H1 (cell line): Measurements from ENCODE around the gene MCAT. TPM values are rescaled to one million over a fixed set of nuclear protein-coding genes. Genes with fewer than 3 reads are reported as not detected.

Experiments
- CTCF ChIA-PET: fragments of 300-600 bp; sonication (Branson Sonifier 250); formaldehyde crosslinking; loops from one replicate; lab custom pipeline; 2021; ENCODE audit not compliant: partially characterized antibody; lab: Charles Lee
- POLR2A ChIA-PET: fragments of 300-600 bp; sonication (Branson Sonifier 250); formaldehyde crosslinking; loops from one replicate; lab custom pipeline; 2021; ENCODE audit warnings: inconsistent platforms; ENCODE audit not compliant: partially characterized antibody; lab: Charles Lee
- DNase-seq, 2 experiments: peaks; one replicate each; pipeline versions ENCODE4 v3.0.0 to v3.0.0-alpha.2; 2010 to 2022; ENCODE audit warnings: low spot score in 2 of 2, low read depth in 1 of 2, mixed read lengths in 1 of 2
- FAIRE-seq: peaks from 2 replicates; lab custom pipeline; 2011; peaks lifted over from hg19 to GRCh38; lab: Jason Lieb, UNC
- H2AFZ ChIP-seq: 2 replicates; pipeline ENCODE4 v1.8.1; 2012; ENCODE audit warnings: low read length, inconsistent platforms
- H2AK5ac ChIP-seq: 2 replicates; pipeline ENCODE4 v1.6.1; 2013; ENCODE audit warnings: low read depth, low read length
- H2BK120ac ChIP-seq: replicated peaks from 2 replicates; pipeline ENCODE3; 2013; ENCODE audit warnings: low read depth, low read length, inconsistent platforms
- H2BK12ac ChIP-seq: 2 replicates; pipeline ENCODE4 v1.6.1; 2013; ENCODE audit warnings: low read depth, low read length
- H2BK15ac ChIP-seq: 2 replicates; pipeline ENCODE4 v1.6.1; 2013; ENCODE audit warnings: low read length
- H2BK20ac ChIP-seq: 2 replicates; pipeline ENCODE4 v1.6.1; 2013; ENCODE audit warnings: low read length
- H2BK5ac ChIP-seq: 2 replicates; pipeline ENCODE4 v1.6.1; 2013; ENCODE audit warnings: low read depth, low read length
- H3K14ac ChIP-seq: 2 replicates; pipeline ENCODE4 v1.6.1; 2013; ENCODE audit warnings: inconsistent platforms; ENCODE audit not compliant: insufficient read length
- H3K18ac ChIP-seq: 2 replicates; pipeline ENCODE4 v1.6.1; 2013; ENCODE audit warnings: low read length; ENCODE audit errors: extremely low read depth
- H3K23ac ChIP-seq: 2 replicates; pipeline ENCODE4 v1.6.1; 2013; ENCODE audit warnings: inconsistent platforms; ENCODE audit not compliant: insufficient read length
- H3K23me2 ChIP-seq: 2 replicates; pipeline ENCODE4 v1.6.1; 2013; ENCODE audit warnings: low read depth, low read length
- H3K27ac ChIP-seq: 2 replicates; pipeline ENCODE4 v1.6.1; 2011; ENCODE audit warnings: low read depth, low read length, inconsistent platforms
- H3K27me3 ChIP-seq, 4 experiments: replicated peaks in 1 of 4; 1 replicate in 1 of 4; 2 replicates in 3 of 4; pipeline versions ENCODE4 v1.6.1 to v1.8.1; 2011 to 2013; ENCODE audit warnings: low read length in 3 of 4, mild to moderate bottlenecking in 3 of 4, inconsistent platforms in 2 of 4, mixed read lengths in 2 of 4, moderate library complexity in 1 of 4; ENCODE audit not compliant: control insufficient read depth in 3 of 4, insufficient read depth in 3 of 4; ENCODE audit errors: extremely low read depth in 1 of 4
- H3K36me3 ChIP-seq, 4 experiments: 2 replicates each; pipeline versions ENCODE4 v1.6.1 to v1.8.1; 2011 to 2013; ENCODE audit warnings: mild to moderate bottlenecking in 4 of 4, low read length in 3 of 4, moderate library complexity in 2 of 4, control low read depth in 1 of 4, inconsistent platforms in 1 of 4; ENCODE audit not compliant: insufficient read depth in 4 of 4, control insufficient read depth in 2 of 4
- H3K4ac ChIP-seq: replicated peaks from 2 replicates; pipeline ENCODE3; 2013; ENCODE audit warnings: low read length, low read depth, mixed read lengths, inconsistent platforms; ENCODE audit not compliant: insufficient read length
- H3K4me1 ChIP-seq, 4 experiments: replicated peaks in 1 of 4; 1 replicate in 1 of 4; 2 replicates in 3 of 4; pipeline versions ENCODE4 v1.6.1 to v1.8.1; 2011 to 2013; ENCODE audit warnings: low read length in 3 of 4, inconsistent platforms in 2 of 4, mixed read lengths in 1 of 4; ENCODE audit not compliant: insufficient read depth in 4 of 4, control insufficient read depth in 3 of 4
- H3K4me2 ChIP-seq, 2 experiments: 2 replicates each; pipeline versions ENCODE4 v1.6.1 to v1.8.1; 2011 to 2013; ENCODE audit warnings: low read depth in 2 of 2, low read length in 2 of 2, control low read depth in 1 of 2, inconsistent platforms in 1 of 2, mild to moderate bottlenecking in 1 of 2; ENCODE audit not compliant: insufficient read depth in 1 of 2
- H3K4me3 ChIP-seq, 4 experiments: fragments of 200-600, 300-600 bp in 1 of 4; sonication (generic), shearing (Covaris generic), sonication (Bioruptor Twin) in 1 of 4; 2 replicates each; pipeline versions ENCODE4 v1.5.1 to v1.8.1; 2011 to 2016; ENCODE audit warnings: low read length in 4 of 4, low read depth in 3 of 4, control low read depth in 2 of 4, inconsistent platforms in 2 of 4, mild to moderate bottlenecking in 2 of 4, mixed read lengths in 1 of 4, moderate library complexity in 1 of 4; ENCODE audit not compliant: insufficient read depth in 2 of 4; ENCODE audit errors: extremely low read depth in 1 of 4
- H3K56ac ChIP-seq: replicated peaks from 2 replicates; pipeline ENCODE3; 2013; ENCODE audit warnings: low read depth, mild to moderate bottlenecking, mixed read lengths, low read length, inconsistent platforms; ENCODE audit not compliant: insufficient read length
- H3K79me1 ChIP-seq: 2 replicates; pipeline ENCODE4 v1.6.1; 2013; ENCODE audit warnings: low read depth, low read length, control low read depth
- H3K79me2 ChIP-seq, 2 experiments: 2 replicates each; pipeline versions ENCODE4 v1.6.1 to v1.8.1; 2012 to 2013; ENCODE audit warnings: low read length in 2 of 2, mild to moderate bottlenecking in 2 of 2, inconsistent platforms in 1 of 2; ENCODE audit not compliant: insufficient read depth in 2 of 2, control insufficient read depth in 1 of 2
- H3K9ac ChIP-seq, 4 experiments: replicated peaks in 1 of 4; 1 replicate in 1 of 4; 2 replicates in 3 of 4; pipeline versions ENCODE4 v1.6.1 to v1.8.1; 2011 to 2013; ENCODE audit warnings: low read depth in 3 of 4, low read length in 3 of 4, control low read depth in 2 of 4, mild to moderate bottlenecking in 2 of 4, moderate library complexity in 2 of 4, inconsistent platforms in 1 of 4; ENCODE audit errors: extremely low read depth in 1 of 4
- H3K9me3 ChIP-seq, 2 experiments: 2 replicates each; pipeline versions ENCODE4 v1.6.1 to v1.8.1; 2012 to 2013; ENCODE audit warnings: mild to moderate bottlenecking in 2 of 2, moderate library complexity in 2 of 2, control low read depth in 1 of 2, inconsistent platforms in 1 of 2, low read depth in 1 of 2, low read length in 1 of 2, mixed read lengths in 1 of 2; ENCODE audit not compliant: insufficient read depth in 2 of 2
- H4K20me1 ChIP-seq, 2 experiments: replicated peaks in 1 of 2; 2 replicates each; pipeline versions ENCODE3 to v1.8.1; 2011 to 2013; ENCODE audit warnings: inconsistent platforms in 2 of 2, low read length in 2 of 2, mild to moderate bottlenecking in 1 of 2; ENCODE audit not compliant: insufficient read depth in 2 of 2, control insufficient read depth in 1 of 2
- H4K5ac ChIP-seq: 2 replicates; pipeline ENCODE4 v1.6.1; 2013; ENCODE audit warnings: low read length, low read depth, mixed read lengths, inconsistent platforms; ENCODE audit not compliant: insufficient read length
- H4K8ac ChIP-seq: 2 replicates; pipeline ENCODE4 v1.8.0; 2013; ENCODE audit warnings: mild to moderate bottlenecking, moderate library complexity, low read length, inconsistent platforms; ENCODE audit not compliant: insufficient read depth; ENCODE audit errors: extremely low read depth
- H4K91ac ChIP-seq: replicated peaks from 2 replicates; pipeline ENCODE3; 2013; ENCODE audit warnings: low read length, mixed read lengths, inconsistent platforms; ENCODE audit not compliant: insufficient read length
- BACH1 ChIP-seq: IDR thresholded peaks from 2 replicates; pipeline ENCODE4 v1.6.1; 2012; ENCODE audit warnings: low read length, improper control_type of control experiment
- E2F6 ChIP-seq: IDR thresholded peaks from 2 replicates; pipeline ENCODE4 v1.6.1; 2012; ENCODE audit warnings: inconsistent platforms
- EZH2 ChIP-seq: fragments of 200-600 bp; sonication (generic); IDR thresholded peaks from 2 replicates; pipeline ENCODE4 v1.7.1; 2012; ENCODE audit warnings: low read depth, mild to moderate bottlenecking, moderate library complexity, low read length, inconsistent platforms; ENCODE audit not compliant: severe bottlenecking
- POLR2AphosphoS5 ChIP-seq: IDR thresholded peaks from 2 replicates; pipeline ENCODE4 v1.6.1; 2011; ENCODE audit warnings: low read depth, low read length
- RBBP5 ChIP-seq: IDR thresholded peaks from 2 replicates; pipeline ENCODE4 v1.7.1; 2012; ENCODE audit warnings: low read depth, mild to moderate bottlenecking, inconsistent platforms, low read length, moderate library complexity, borderline replicate concordance
- RFX5 ChIP-seq: IDR thresholded peaks from 2 replicates; pipeline ENCODE4 v1.6.1; 2011; ENCODE audit warnings: low read depth, low read length, improper control_type of control experiment, borderline replicate concordance
- RNF2 ChIP-seq: fragments of 200-900, 300-1000 bp; sonication (generic); IDR thresholded peaks from 2 replicates; pipeline ENCODE4 v1.7.1; 2016; ENCODE audit warnings: borderline replicate concordance, low read depth, mild to moderate bottlenecking, antibody characterized with exemption, low read length; ENCODE audit not compliant: poor library complexity, severe bottlenecking; ENCODE audit errors: missing control alignments
- RXRA ChIP-seq: IDR thresholded peaks from 2 replicates; pipeline ENCODE4 v1.6.1; 2011; ENCODE audit warnings: low read depth, mild to moderate bottlenecking, low read length, moderate library complexity; ENCODE audit not compliant: insufficient read depth
- SP4 ChIP-seq: IDR thresholded peaks from 2 replicates; pipeline ENCODE4 v1.6.1; 2012; ENCODE audit warnings: low read length, inconsistent platforms
- WGBS, 2 experiments: shearing (Covaris generic) in 1 of 2; methylation state at CpG; one replicate each; pipeline versions ENCODE4 v1.1.6 to v1.1.7; 2013 to 2015; ENCODE audit warnings: low lambda C conversion rate in 2 of 2, mixed read lengths in 2 of 2, inconsistent platforms in 1 of 2, low coverage in 1 of 2, missing lambda C conversion rate in 1 of 2; ENCODE audit not compliant: insufficient replicate concordance in 2 of 2, insufficient coverage in 1 of 2, insufficient read length in 1 of 2; ENCODE audit errors: extremely low coverage in 1 of 2, missing lambda C conversion rate in 1 of 2; 5-methylcytosine and 5-hydroxymethylcytosine counted together
- polyA plus RNA-seq, 7 experiments: library from polyadenylated mRNA; depleted of rRNA in 3 of 7; stranded (reverse) in 5 of 7; unstranded in 2 of 7; fragments of >200 nt in 5 of 7; fragments of 200-250 nt in 2 of 7; gene quantifications; 1 replicate in 5 of 7; 2 replicates in 1 of 7; 4 replicates in 1 of 7; pipeline versions ENCODE4 v1.2.1 to v1.2.3, GENCODE V29; 2011 to 2013; ENCODE audit warnings: missing spikeins in 2 of 7, mixed read lengths in 2 of 7
- total RNA-seq: library from RNA; stranded (reverse); fragmentation: NEBNext Ultra II Directional; extraction: Animal tissue kit (Norgen Biotek cat#: 25700); gene quantifications from 2 replicates; pipeline ENCODE4 v1.2.1, GENCODE V29; 2021

MCAT gene
- total and polyA plus RNA-seq, 2 of the 8 experiments (the other 6 are each of a cell fraction or from before 2014, with no cell fraction given), result 15.8 to 17.4 TPM

GRCh38 chr22:43092085-43092484 is 51.1 kb downstream of the MCAT start:
- no peak overlapping the region for H4K91ac ChIP-seq
- no peak overlapping the region for H2BK5ac ChIP-seq
- peaks cover 8% of the 10 kb centered on the region for H3K23me2 ChIP-seq
- no peak overlapping the region for H3K4ac ChIP-seq
- no peak overlapping the region for H2BK12ac ChIP-seq
- H2BK20ac ChIP-seq, result no peak overlapping the region
- peaks cover 0 to 2% of the 10 kb centered on the region in 2 experiments for H4K20me1 ChIP-seq
- no peak overlapping the region for H4K8ac ChIP-seq
- H3K4me1 ChIP-seq, result no peaks in the 10 kb centered on the region
- H3K14ac ChIP-seq, result no peak overlapping the region
- no peak overlapping the region for H3K27ac ChIP-seq
- no peak overlapping the region for H2AFZ ChIP-seq
- H2BK120ac ChIP-seq, result no peak overlapping the region
- no peak overlapping the region for H3K4me3 ChIP-seq
- no peaks in the 10 kb centered on the region; a peak in 1 of 4 replicates for H3K9me3 ChIP-seq
- H4K5ac ChIP-seq, result no peak overlapping the region
- H3K56ac ChIP-seq, result no peak overlapping the region
- H3K27me3 ChIP-seq, result no peaks in the 10 kb centered on the region
- DNase-seq (no peak), FAIRE-seq (no peak)
- TF ChIP-seq RNF2 (no peak), BACH1 (no peak), RXRA (no peak), RBBP5 (no peak), SP4 (no peak), RFX5 (no peak), E2F6 (no peak), POLR2AphosphoS5 (no peak), EZH2 (no peak)
- 77% methylated on average over 6 of the region's 9 CpGs; no CpG with 5 or more reads in 1 of the 2 experiments for WGBS, 2 experiments
- H3K9ac ChIP-seq, result no peak overlapping the region
- ChIA-PET CTCF (interaction anchor here (0.7 to 1.8 kb wide), 4 partner anchors 9 to 39 kb away, joined by 3 to 6 read pairs (median 4); no protein-coding TSS in a partner anchor), POLR2A (interaction anchor here (0.6 kb wide), 1 partner anchor 26 kb away, joined by 5 read pairs; no protein-coding TSS in a partner anchor)
- no peaks in the 10 kb centered on the region for H3K79me1 ChIP-seq
- H2AK5ac ChIP-seq, result no peak overlapping the region
- H3K79me2 ChIP-seq, result no peaks in the 10 kb centered on the region
- H3K4me2 ChIP-seq, result no peak overlapping the region
- H3K36me3 ChIP-seq, result no peaks in the 10 kb centered on the region
- H3K18ac ChIP-seq, result no peak overlapping the region
- H2BK15ac ChIP-seq, result no peak overlapping the region
- no peak overlapping the region for H3K23ac ChIP-seq
